NCI-H1417 (cell line): ENCODE data around the gene SFXN5.

ENCODE experiments used
- DNase-seq, 3 experiments: peaks; one replicate each; lab custom pipeline; 2025; lab: John Stamatoyannopoulos, UW

Gene SFXN5

GRCh38 chr2:73018188-73018825 lies 53.2 kb downstream of the SFXN5 start:
- DNase-seq = no peak

GRCh38 chr2:73013936-73014335 lies 57.6 kb downstream of the SFXN5 start:
- no peak for DNase-seq

DNA sequence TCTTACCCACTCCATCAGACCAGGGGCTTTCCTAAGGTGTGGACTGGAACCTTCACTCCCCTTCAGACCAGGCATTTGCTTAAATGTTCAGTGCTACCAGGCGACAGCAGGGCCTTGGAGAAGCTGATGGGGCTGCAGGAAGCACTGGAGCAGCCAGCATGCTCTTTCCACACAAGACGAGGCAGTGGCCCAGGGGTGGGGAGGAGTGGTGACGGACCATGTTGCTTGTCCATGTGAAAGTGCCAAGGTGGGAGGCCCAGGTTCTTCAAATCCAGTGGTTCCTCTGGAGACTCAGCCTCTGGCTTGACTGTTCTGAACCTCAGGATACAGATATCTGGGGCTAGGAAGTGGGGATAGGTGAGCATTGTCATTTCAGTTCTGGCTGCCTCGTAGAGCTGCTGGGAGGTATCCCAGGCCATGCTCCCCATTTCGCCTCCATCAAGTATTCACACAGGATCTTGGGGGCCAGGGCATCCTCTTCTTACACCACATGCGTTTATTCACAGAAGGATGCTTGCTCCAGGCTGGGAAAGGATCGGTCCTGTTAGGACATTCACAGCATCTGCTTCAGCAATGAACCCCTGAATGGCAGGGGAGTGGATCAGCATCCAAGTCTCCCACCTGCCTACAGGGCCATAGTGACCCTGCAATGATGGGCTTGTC lies 62.2 kb downstream of the SFXN5 start:
- no peak for DNase-seq

DNA sequence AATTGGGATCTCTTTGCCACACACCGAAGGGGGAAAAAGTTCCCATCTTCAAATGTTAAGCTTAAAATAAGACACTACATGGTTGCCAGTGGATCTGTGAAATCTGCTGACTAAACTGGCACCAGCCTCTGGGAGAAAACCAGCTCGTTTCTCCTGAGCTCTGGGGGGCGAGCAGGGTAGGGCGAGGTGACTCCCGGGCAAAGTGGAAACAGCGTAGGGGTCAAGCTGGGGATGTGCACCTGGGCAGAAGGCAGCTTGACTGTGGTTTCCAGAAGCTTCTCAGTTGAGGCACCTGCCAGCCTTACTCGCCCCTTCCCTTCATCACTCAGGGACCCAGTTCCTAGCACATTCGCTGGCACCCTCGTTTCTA lies 62.8 kb downstream of the SFXN5 start:
- no peak for DNase-seq

GRCh38 chr2:73007991-73008765 lies 63.3 kb downstream of the SFXN5 start:
- DNase-seq = no peak

DNA sequence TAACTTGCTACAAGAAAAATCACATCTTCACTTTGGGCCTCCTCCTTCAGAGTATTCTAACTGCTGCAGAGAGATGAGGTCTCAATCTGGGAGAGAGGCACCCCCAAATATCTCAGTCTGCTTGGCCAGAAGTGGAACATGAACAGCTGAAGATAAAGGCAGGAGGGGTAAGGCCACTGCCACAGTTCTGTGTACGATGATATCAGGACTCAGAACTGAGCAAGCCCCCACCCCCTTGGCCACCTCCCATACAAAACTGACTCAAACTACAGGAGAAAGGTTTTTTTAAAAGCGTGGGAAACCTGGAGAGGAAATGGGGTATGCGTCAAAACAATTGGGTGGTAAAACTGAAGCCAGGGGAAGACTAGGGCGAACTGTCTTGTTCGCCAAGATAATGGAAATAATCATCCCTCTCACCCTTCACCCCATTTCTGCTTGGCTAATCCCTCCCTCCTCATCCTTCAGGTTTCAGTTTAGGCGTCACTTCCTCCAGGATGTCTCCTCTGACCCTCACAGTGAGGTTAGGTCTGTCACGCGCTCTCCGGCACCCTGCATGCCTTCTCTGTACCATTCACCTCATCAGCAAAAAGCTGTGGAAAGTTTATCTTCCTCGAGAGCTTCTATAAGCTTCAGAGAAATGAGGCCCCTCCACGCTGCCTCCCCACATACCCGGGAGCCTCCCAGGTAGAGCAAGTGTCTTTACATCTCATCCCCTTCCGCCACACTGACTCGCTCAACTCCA lies 64.4 kb downstream of the SFXN5 start:
- no peak for DNase-seq

DNA sequence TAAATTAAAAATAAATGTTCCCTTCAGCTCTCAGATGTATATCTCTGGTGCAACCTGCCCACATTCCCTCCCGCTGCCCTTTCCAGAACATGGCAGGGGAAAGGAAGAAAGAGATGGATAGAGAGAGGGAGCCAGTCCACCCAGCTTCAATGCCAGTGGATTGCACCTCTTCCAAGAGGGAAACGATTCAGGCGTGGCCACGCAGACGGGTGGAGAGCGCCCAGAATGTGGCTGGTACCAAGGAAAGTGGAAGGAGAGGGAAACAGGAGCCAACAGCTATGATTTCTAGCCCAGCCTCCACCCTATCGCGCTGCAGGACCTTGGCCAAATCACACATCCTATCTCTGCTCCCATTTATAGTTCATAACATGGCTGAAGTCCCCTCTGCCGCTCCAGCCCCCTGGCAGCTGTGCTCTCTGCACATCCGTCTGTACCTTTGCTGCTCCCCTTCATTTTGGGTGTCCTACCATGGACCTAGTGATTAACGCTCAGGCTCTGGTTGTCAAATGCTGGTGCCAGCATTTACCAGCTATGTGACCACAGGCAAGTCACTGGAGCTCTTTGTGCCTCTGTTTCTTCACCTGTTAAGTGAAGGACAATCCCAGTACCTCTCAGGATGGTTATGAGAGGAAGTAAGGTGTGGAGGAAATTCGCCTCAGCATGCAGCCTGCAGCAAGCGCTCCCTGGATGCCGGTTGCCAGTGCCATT lies 66.5 kb downstream of the SFXN5 start:
- no peak for DNase-seq

DNA sequence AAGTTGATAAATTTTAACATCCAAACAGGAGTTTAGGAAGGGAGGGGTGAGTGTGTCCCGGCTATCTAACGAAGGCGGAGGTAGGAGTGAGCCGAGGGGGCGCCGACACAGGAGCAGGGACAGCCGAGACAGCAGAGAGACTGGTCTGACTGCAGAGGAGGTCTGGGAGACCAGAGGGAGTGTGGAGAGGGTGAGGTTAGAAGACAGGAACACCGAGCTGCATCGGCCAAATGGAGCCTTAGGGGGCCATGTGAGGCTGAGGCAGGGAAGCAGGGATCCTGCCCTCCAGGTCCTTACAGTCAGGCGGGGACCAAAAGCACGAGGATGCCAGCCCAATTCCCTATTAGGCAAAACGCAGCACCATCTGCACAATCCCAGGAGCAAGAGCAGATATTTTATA lies 67.0 kb downstream of the SFXN5 start:
- no peak for DNase-seq

GRCh38 chr2:73003027-73003426 lies 68.5 kb downstream of the SFXN5 start:
- no peak for DNase-seq

GRCh38 chr2:73000808-73001570 lies 70.5 kb downstream of the SFXN5 start:
- no peak for DNase-seq

GRCh38 chr2:72999729-73000725 lies 71.5 kb downstream of the SFXN5 start:
- DNase-seq = no peak

DNA sequence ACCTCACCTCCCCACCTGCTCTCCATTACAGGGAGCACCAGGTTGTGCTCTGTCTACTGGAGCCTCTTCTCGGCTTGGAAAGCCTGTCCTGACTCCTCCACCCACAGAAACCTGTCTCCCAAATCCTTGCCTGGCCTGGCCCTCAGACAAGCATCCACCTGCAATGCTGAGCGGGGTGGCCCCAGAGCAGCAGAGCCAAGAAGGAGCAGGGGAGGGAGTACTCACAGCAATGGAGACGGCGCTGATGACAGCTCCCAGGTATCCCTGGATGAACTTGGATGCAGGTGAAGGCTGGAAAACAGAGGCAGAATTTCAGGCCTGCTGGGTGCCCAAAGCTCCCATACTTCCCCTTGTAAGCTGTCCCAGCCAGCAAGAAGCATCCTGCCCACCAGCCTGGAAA lies 72.8 kb downstream of the SFXN5 start:
- DNase-seq = no peak

GRCh38 chr2:72998234-72998651 lies 73.3 kb downstream of the SFXN5 start:
- DNase-seq = no peak

GRCh38 chr2:72996117-72996502 lies 75.4 kb downstream of the SFXN5 start:
- DNase-seq = no peak

DNA sequence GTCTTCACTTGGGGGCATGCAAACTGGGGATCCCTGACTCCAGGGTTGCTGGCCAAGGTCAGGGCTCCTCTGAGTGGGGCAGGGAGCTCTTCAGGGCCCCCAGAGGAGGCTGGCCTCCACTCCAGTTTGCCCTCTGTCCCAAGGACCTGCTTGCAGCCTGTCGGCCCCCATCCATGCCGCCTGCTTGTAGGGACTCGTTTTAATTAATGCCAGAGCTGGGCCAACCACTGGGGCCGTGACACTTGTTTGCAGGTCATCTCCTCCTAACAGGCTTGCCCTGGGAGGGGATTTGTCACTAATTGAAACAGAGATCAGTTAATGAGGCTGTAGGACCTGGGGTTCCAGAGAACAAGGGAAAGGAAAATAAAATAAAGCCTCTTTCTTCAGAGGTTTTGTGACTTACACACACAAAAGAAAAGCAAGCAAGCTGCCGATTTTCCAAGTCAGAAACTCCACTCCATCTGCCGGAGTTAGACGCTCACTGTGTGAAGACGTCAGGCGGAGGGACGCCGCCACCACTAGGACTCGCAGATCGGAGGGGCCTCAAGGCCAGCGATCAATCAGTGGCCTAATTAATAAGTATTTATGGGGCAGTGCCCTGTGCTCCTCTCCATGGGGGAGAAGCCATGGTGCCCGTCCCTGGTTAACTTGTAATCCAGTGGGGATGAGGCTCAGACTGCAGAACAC lies 75.9 kb downstream of the SFXN5 start:
- DNase-seq = no peak

DNA sequence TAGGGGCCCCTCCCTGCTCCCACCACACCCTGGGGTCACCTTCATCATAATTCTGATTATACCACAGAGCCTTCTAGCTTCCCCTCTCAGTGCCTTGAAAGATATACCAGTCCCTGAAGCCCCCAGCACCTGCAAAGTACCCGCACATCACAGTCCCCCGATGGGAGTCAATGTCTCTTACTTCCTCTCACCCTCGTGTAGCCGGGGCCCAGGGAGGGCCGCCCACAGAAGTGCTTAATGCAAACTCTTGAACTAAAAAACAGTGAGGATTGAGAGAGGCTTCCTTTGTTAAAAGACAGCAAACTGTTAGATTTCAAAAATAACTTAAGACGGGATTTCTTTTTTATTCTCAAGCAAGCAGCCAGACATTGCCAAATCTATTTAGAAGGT lies 76.5 kb downstream of the SFXN5 start:
- DNase-seq = no peak

GRCh38 chr2:72994282-72994990 lies 77.1 kb downstream of the SFXN5 start:
- no peak for DNase-seq

GRCh38 chr2:72993933-72994280 lies 77.6 kb downstream of the SFXN5 start:
- DNase-seq = no peak
